ENCODE data around the gene IKZF2. TPM values are rescaled to one million over a fixed set of nuclear protein-coding genes. Genes with fewer than 3 reads are reported as not detected.

Gene IKZF2
- total and polyA plus RNA-seq, 7 donors: 0.29 to 11.6 (median 3.2) TPM

DNA sequence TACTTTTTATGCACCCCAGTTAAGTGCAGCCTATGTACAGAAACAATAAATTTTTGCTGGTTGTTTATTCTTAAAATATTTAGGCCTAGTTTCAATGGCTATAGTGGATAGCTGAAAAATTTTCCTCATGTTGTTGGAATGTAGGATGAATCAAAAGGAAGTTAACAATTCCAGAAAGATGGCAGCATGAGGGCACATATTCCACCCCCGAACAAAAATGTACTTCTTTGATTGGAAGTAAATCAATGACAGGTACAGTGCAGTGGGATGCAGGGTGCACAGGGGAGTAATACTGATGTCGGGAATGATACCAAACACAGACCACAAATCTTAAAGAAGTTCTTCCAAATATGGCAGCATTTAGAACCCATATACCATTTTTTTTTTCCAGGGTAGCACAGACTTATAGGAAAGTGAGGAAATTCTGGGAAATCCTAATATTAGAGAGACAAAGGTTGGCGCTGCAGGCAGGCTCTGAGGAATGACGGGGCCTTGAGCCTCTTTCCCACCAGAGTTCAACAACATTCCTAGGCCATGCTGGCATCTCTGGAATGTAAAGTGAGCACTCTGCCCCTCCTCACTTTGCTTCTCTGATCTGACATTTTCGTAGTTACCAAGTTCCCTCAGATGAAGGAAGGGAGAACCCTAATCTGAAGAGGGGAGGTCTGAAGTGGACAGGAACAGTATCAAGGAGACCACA is 36.6 kb upstream of the IKZF2 start:
- DNase-seq (no peak), ATAC-seq (no peak)
- Histone ChIP-seq H3K27me3 (ENCODE audit: insufficient read depth in 3 of 3, low read length in 2 of 3) (no peaks in the 10 kb centered on the region), H3K9me3 (no peaks in the 10 kb centered on the region), H3K4me1 (no peaks in the 10 kb centered on the region), H3K4me3 (no peak overlapping the region), H3K36me3 (ENCODE audit: insufficient read depth in 1 of 2, low read depth in 1 of 2) (no peaks in the 10 kb centered on the region), H3K27ac (no peak overlapping the region)
- intact Hi-C loops (cut with DNase I): loop anchor here in 1 of 2 donors (1.0 kb wide), 1 partner anchor 17 kb away; no protein-coding TSS in a partner anchor
- TF ChIP-seq, protein P1, sequence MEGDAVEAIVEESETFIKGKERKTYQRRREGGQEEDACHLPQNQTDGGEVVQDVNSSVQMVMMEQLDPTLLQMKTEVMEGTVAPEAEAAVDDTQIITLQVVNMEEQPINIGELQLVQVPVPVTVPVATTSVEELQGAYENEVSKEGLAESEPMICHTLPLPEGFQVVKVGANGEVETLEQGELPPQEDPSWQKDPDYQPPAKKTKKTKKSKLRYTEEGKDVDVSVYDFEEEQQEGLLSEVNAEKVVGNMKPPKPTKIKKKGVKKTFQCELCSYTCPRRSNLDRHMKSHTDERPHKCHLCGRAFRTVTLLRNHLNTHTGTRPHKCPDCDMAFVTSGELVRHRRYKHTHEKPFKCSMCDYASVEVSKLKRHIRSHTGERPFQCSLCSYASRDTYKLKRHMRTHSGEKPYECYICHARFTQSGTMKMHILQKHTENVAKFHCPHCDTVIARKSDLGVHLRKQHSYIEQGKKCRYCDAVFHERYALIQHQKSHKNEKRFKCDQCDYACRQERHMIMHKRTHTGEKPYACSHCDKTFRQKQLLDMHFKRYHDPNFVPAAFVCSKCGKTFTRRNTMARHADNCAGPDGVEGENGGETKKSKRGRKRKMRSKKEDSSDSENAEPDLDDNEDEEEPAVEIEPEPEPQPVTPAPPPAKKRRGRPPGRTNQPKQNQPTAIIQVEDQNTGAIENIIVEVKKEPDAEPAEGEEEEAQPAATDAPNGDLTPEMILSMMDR (IDR thresholded peaks at IDR 0.05): no peak
- WGBS, 3 donors: 38 to 48% (median 39%) methylated on average over 5 of the region's 5 CpGs

DNA sequence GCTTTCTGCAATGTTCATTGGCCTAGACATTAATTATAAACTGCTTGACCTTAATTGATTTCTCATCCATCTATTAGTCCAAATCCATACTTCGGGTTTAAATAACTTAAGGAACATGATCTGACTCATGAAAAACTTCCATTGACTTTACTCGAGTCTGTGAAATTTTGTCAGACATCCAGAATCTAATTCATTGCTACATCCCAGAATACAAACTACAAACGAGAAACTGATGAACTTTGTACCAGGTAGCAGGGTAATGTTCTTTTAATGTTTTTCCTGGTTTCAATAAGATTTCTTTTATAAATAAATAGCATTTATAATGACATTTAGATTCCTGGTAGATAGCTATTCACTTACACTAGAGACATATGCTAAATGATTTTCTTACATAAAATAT is 36.0 kb upstream of the IKZF2 start:
- Histone ChIP-seq H3K27me3 (ENCODE audit: insufficient read depth in 3 of 3, low read length in 2 of 3) (no peaks in the 10 kb centered on the region), H3K4me1 (no peaks in the 10 kb centered on the region), H3K9me3 (no peaks in the 10 kb centered on the region), H3K36me3 (ENCODE audit: insufficient read depth in 1 of 2, low read depth in 1 of 2) (no peaks in the 10 kb centered on the region), H3K27ac (no peak overlapping the region), H3K4me3 (no peak overlapping the region)
- WGBS, 3 donors: 40 to 54% (median 53%) methylated on average over 3 of the region's 3 CpGs
- no peak for DNase-seq
- intact Hi-C loops (cut with DNase I): no loop called here
- no peak for ATAC-seq
- TF ChIP-seq, protein P1 (IDR thresholded peaks at IDR 0.05): no peak

DNA sequence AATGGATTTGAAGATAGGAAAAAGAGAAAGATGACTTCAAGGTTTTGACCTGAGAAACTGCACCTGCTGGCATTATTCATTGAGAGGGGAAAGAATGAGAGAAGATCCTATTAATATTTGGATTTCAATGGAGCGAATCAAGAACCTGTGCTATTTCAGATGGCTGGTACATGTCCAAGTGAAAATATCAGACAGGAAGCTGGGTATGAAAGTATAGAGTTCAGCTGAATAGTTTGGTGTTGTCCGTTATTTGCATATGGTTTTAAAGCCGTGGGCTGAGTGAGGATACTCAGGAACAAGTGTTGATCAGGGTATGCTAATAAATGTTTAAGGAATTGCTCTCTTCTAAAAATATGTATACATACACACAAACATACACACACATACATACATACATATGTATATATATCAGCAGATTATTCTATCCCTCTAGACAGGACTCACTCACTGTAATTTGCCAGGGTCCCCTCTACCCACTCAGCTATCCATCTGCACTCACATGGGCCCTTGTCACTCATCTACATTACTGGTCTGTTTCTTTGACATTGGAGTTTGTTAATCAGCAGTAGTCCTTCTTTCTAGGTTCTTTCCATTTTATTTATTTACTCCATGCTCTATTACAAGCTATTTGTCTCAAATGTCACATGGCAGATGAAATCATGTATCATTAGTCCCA is 33.9 kb upstream of the IKZF2 start:
- Histone ChIP-seq H3K4me3 (no peak overlapping the region), H3K4me1 (no peaks in the 10 kb centered on the region), H3K9me3 (no peaks in the 10 kb centered on the region), H3K27ac (no peak overlapping the region), H3K36me3 (ENCODE audit: insufficient read depth in 1 of 2, low read depth in 1 of 2) (no peaks in the 10 kb centered on the region), H3K27me3 (ENCODE audit: insufficient read depth in 3 of 3, low read length in 2 of 3) (no peaks in the 10 kb centered on the region)
- TF ChIP-seq, protein P1 (IDR thresholded peaks at IDR 0.05): no peak
- ATAC-seq (no peak), DNase-seq (no peak)
- intact Hi-C loops (cut with DNase I): no loop called here
- 78 to 84% (median 81%) methylated on average over 3 of the region's 3 CpGs for WGBS, 3 donors

DNA sequence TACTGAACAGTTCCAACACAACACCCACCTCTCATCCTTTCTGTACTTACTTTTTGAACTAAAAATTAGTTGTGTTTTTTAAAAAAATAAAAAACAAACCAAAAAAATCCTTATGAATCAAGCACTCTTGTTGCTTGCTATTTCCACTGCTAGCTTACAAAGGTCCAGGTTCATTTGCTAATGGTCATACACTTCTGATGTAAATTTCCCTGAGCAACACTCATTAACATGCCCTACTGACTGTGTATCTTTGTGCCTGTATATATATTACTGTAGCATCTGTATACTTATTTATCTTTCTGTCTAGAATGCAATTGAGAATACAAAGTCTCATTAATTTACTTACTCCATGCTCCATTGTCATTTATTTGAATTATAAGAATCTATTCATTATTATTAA is 30.3 kb upstream of the IKZF2 start:
- H3K4me3 ChIP-seq: no peak overlapping the region
- intact Hi-C loops (cut with DNase I): no loop called here
- TF ChIP-seq, protein P1 (IDR thresholded peaks at IDR 0.05): no peak
- peaks cover 2% of the 10 kb centered on the region for H3K9me3 ChIP-seq
- DNase-seq: no peak
- H3K4me1 ChIP-seq: no peaks in the 10 kb centered on the region
- no peaks in the 10 kb centered on the region for H3K27me3 ChIP-seq (ENCODE audit: insufficient read depth in 3 of 3, low read length in 2 of 3)
- no peak for ATAC-seq
- no peaks in the 10 kb centered on the region for H3K36me3 ChIP-seq (ENCODE audit: insufficient read depth in 1 of 2, low read depth in 1 of 2)
- H3K27ac ChIP-seq: no peak overlapping the region

Measured in psoas muscle (tissue), 8 donors.